ENCODE data around the gene SPINDOC.

GRCh38 chr11:63813563-63814382 lies 517 bp downstream of the SPINDOC start:
- TF ChIP-seq GATA3 (IDR thresholded peaks at IDR 0.05; ENCODE audit: low read depth, low read length) (no peak), GATA2 (IDR thresholded peaks at IDR 0.05; ENCODE audit: low read depth, low read length) (no peak)
